ENCODE results near the gene RIN3.
"Not testable (repeated sequence)": the region's sequence is repeated elsewhere in the genome, so short reads cannot be mapped to it uniquely, and the experiment has no call there.

Gene RIN3

GRCh38 chr14:92624764-92625163 lies 111.2 kb downstream of the RIN3 start:
- DNase-seq (ENCODE audit: low read depth in 2 of 2), result no peak

GRCh38 chr14:92625213-92625612 lies 111.6 kb downstream of the RIN3 start:
- DNase-seq (ENCODE audit: low read depth in 2 of 2), result no peak

- no peak for DNase-seq (ENCODE audit: low read depth in 2 of 2)
Observed at GRCh38 chr14:92626041-92626440, 112.5 kb downstream of the RIN3 start.

GRCh38 chr14:92627707-92628215 lies 114.2 kb downstream of the RIN3 start:
- no peak for DNase-seq (ENCODE audit: low read depth in 2 of 2)

GRCh38 chr14:92628636-92629035 lies 115.1 kb downstream of the RIN3 start:
- DNase-seq (ENCODE audit: low read depth in 2 of 2), result no peak

GRCh38 chr14:92630367-92630766 lies 116.8 kb downstream of the RIN3 start:
- no peak for DNase-seq (ENCODE audit: low read depth in 2 of 2)

- no peak for DNase-seq (ENCODE audit: low read depth in 2 of 2)
Observed at GRCh38 chr14:92631098-92631497, 117.5 kb downstream of the RIN3 start.

GRCh38 chr14:92632546-92633273 lies 119.1 kb downstream of the RIN3 start:
- no peak for DNase-seq (ENCODE audit: low read depth in 2 of 2)

GRCh38 chr14:92633274-92633616 lies 119.7 kb downstream of the RIN3 start:
- no peak for DNase-seq (ENCODE audit: low read depth in 2 of 2)

GRCh38 chr14:92633724-92634123 lies 120.1 kb downstream of the RIN3 start:
- no peak for DNase-seq (ENCODE audit: low read depth in 2 of 2)

- no peak for DNase-seq (ENCODE audit: low read depth in 2 of 2)
Observed at GRCh38 chr14:92635031-92635430, 121.5 kb downstream of the RIN3 start.

- no peak for DNase-seq (ENCODE audit: low read depth in 2 of 2)
Observed at GRCh38 chr14:92635896-92636295, 122.3 kb downstream of the RIN3 start.

- no peak for DNase-seq (ENCODE audit: low read depth in 2 of 2)
Observed at GRCh38 chr14:92637228-92637627, 123.6 kb downstream of the RIN3 start.

- no peak for DNase-seq (ENCODE audit: low read depth in 2 of 2)
Observed at GRCh38 chr14:92637864-92638263, 124.3 kb downstream of the RIN3 start.

GRCh38 chr14:92638266-92638665 lies 124.7 kb downstream of the RIN3 start:
- DNase-seq (ENCODE audit: low read depth in 2 of 2), result no peak

GRCh38 chr14:92638904-92639303 lies 125.3 kb downstream of the RIN3 start:
- no peak for DNase-seq (ENCODE audit: low read depth in 2 of 2)

- DNase-seq (ENCODE audit: low read depth in 2 of 2), result not testable (repeated sequence)
Observed at GRCh38 chr14:92639472-92640117, 126.0 kb downstream of the RIN3 start.

- DNase-seq (ENCODE audit: low read depth in 2 of 2), result no peak
Observed at GRCh38 chr14:92641306-92641705, 127.7 kb downstream of the RIN3 start.

GRCh38 chr14:92644171-92644969 lies 130.8 kb downstream of the RIN3 start:
- no peak for DNase-seq (ENCODE audit: low read depth in 2 of 2)

- no peak for DNase-seq (ENCODE audit: low read depth in 2 of 2)
Observed at GRCh38 chr14:92644970-92645515, 131.5 kb downstream of the RIN3 start.

GRCh38 chr14:92645841-92646478 lies 132.4 kb downstream of the RIN3 start:
- DNase-seq (ENCODE audit: low read depth in 2 of 2), result no peak

Data from stimulated activated CD8-positive, alpha-beta memory T cell treated with anti-CD3 and anti-CD28 coated beads, Interleukin-15, amount 100 ng/mL, for 48 hours (primary cell).